C4-2B (cell line): ENCODE measurements around the gene NLGN1.

Source experiments
- H3K27ac ChIP-seq: fragments of 450-650 bp; 2 replicates; pipeline ENCODE4 v1.5.1; 2017
- CTCF ChIP-seq: fragments of 450-650 bp; conservative IDR thresholded peaks from 2 replicates; pipeline ENCODE4 v1.5.1; 2017; ENCODE audit warnings: mild to moderate bottlenecking
- ZFX ChIP-seq: fragments of 450-650 bp; IDR thresholded peaks from 2 replicates; pipeline ENCODE4 v1.6.1; 2017

Gene NLGN1

GRCh38 chr3:173641696-173642095 lies 244.2 kb downstream of the NLGN1 start:
- no peak for TF ChIP-seq CTCF
- no peak for TF ChIP-seq ZFX
- H3K27ac ChIP-seq: no peak overlapping the region

GRCh38 chr3:173644086-173645082 lies 246.8 kb downstream of the NLGN1 start:
- H3K27ac ChIP-seq: no peak overlapping the region
- TF ChIP-seq ZFX (no peak), CTCF (no peak)

- no peak overlapping the region for H3K27ac ChIP-seq
- no peak for TF ChIP-seq CTCF
- TF ChIP-seq ZFX: no peak
Measured at GRCh38 chr3:173650596-173650995, 253.1 kb downstream of the NLGN1 start.

- no peak overlapping the region for H3K27ac ChIP-seq
- TF ChIP-seq CTCF (no peak), ZFX (no peak)
Measured at GRCh38 chr3:173652093-173652492, 254.5 kb downstream of the NLGN1 start.

GRCh38 chr3:173653781-173654180 lies 256.2 kb downstream of the NLGN1 start:
- TF ChIP-seq ZFX (no peak), CTCF (no peak)
- H3K27ac ChIP-seq: no peak overlapping the region; the same call in 1 of the 2 replicates

GRCh38 chr3:173659972-173660371 lies 262.4 kb downstream of the NLGN1 start:
- no peak overlapping the region for H3K27ac ChIP-seq
- TF ChIP-seq ZFX: no peak
- no peak for TF ChIP-seq CTCF

GRCh38 chr3:173660645-173661299 lies 263.2 kb downstream of the NLGN1 start:
- TF ChIP-seq CTCF (no peak), ZFX (no peak)
- H3K27ac ChIP-seq: no peak overlapping the region
